Brain (organoid and tissue), 1 donor: ENCODE measurements around the gene ZNF513. TPM values are rescaled to one million over a fixed set of nuclear protein-coding genes. Genes with fewer than 3 reads are reported as not detected.

Experiments used
- polyA plus RNA-seq: library from polyadenylated mRNA; stranded (reverse); fragments of 350-450 nt; fragmentation: Illumina TruSeq; extraction: RNeasy Lipid Tissue Mini Kit (QIAGEN cat#74804); gene quantifications from one replicate; pipeline ENCODE4 v1.2.3, GENCODE V29; 2015; ENCODE audit warnings: low read depth, low replicate concordance; ENCODE audit not compliant: insufficient read depth

Gene ZNF513
- polyA plus RNA-seq, 1 donor from 2014 or later = 15.3 TPM

Other genes with a start within 250 kb of the ZNF513 start
- gene PREB, start 246.1 kb downstream of the ZNF513 start, polyA plus RNA-seq = 42.1 TPM
- not detected for gene PRR30, start 241.3 kb downstream of the ZNF513 start, polyA plus RNA-seq
- gene TCF23, start 231.7 kb downstream of the ZNF513 start, polyA plus RNA-seq = not detected
- gene ATRAID, start 168.7 kb downstream of the ZNF513 start, polyA plus RNA-seq = 176 TPM
- 18.4 TPM for gene SLC5A6, start 168.5 kb downstream of the ZNF513 start, polyA plus RNA-seq
- 26.7 TPM for gene CAD, start 163.4 kb downstream of the ZNF513 start, polyA plus RNA-seq
- 7.4 TPM for gene SLC30A3, start 117.7 kb downstream of the ZNF513 start, polyA plus RNA-seq
- gene DNAJC5G, start 105.3 kb downstream of the ZNF513 start, polyA plus RNA-seq = not detected
- 0.25 TPM for gene TRIM54, start 98.3 kb downstream of the ZNF513 start, polyA plus RNA-seq
- 0.93 TPM for gene UCN, start 72.3 kb downstream of the ZNF513 start, polyA plus RNA-seq
- 92.8 TPM for gene MPV17, start 57.6 kb downstream of the ZNF513 start, polyA plus RNA-seq
- 35.9 TPM for gene GTF3C2, start 24.0 kb downstream of the ZNF513 start, polyA plus RNA-seq
- gene EIF2B4, start 10.4 kb downstream of the ZNF513 start, polyA plus RNA-seq = 43.6 TPM
- gene SNX17, start 10.1 kb downstream of the ZNF513 start, polyA plus RNA-seq = 112 TPM
- 160 TPM for gene PPM1G, start 28.9 kb upstream of the ZNF513 start, polyA plus RNA-seq
- 68.1 TPM for gene NRBP1, start 47.9 kb upstream of the ZNF513 start, polyA plus RNA-seq
- gene KRTCAP3, start 61.6 kb upstream of the ZNF513 start, polyA plus RNA-seq = 14.7 TPM
- 14.6 TPM for gene IFT172, start 109.0 kb upstream of the ZNF513 start, polyA plus RNA-seq
- gene FNDC4, start 114.5 kb upstream of the ZNF513 start, polyA plus RNA-seq = 23.0 TPM
- not detected for gene GCKR, start 116.1 kb upstream of the ZNF513 start, polyA plus RNA-seq
- 40.0 TPM for gene ZNF512, start 202.3 kb upstream of the ZNF513 start, polyA plus RNA-seq
- gene CCDC121, start 248.3 kb upstream of the ZNF513 start, polyA plus RNA-seq = 3.0 TPM
- gene GPN1, start 248.3 kb upstream of the ZNF513 start, polyA plus RNA-seq = 32.6 TPM